H1 (cell line): ENCODE results near the gene SMAD7. TPM values are rescaled to one million over a fixed set of nuclear protein-coding genes. Genes with fewer than 3 reads are reported as not detected.

ENCODE experiments used
- CTCF ChIA-PET: fragments of 300-600 bp; sonication (Branson Sonifier 250); formaldehyde crosslinking; loops from one replicate; lab custom pipeline; 2021; ENCODE audit not compliant: partially characterized antibody; lab: Charles Lee
- POLR2A ChIA-PET: fragments of 300-600 bp; sonication (Branson Sonifier 250); formaldehyde crosslinking; loops from one replicate; lab custom pipeline; 2021; ENCODE audit warnings: inconsistent platforms; ENCODE audit not compliant: partially characterized antibody; lab: Charles Lee
- DNase-seq, 2 experiments: peaks; one replicate each; pipeline versions ENCODE4 v3.0.0 to v3.0.0-alpha.2; 2010 to 2022; ENCODE audit warnings: low spot score in 2 of 2, low read depth in 1 of 2, mixed read lengths in 1 of 2
- FAIRE-seq: peaks from 2 replicates; lab custom pipeline; 2011; peaks lifted over from hg19 to GRCh38; lab: Jason Lieb, UNC
- H2AFZ ChIP-seq: 2 replicates; pipeline ENCODE4 v1.8.1; 2012; ENCODE audit warnings: low read length, inconsistent platforms
- H2AK5ac ChIP-seq: 2 replicates; pipeline ENCODE4 v1.6.1; 2013; ENCODE audit warnings: low read depth, low read length
- H2BK120ac ChIP-seq: replicated peaks from 2 replicates; pipeline ENCODE3; 2013; ENCODE audit warnings: low read depth, low read length, inconsistent platforms
- H2BK12ac ChIP-seq: 2 replicates; pipeline ENCODE4 v1.6.1; 2013; ENCODE audit warnings: low read depth, low read length
- H2BK15ac ChIP-seq: 2 replicates; pipeline ENCODE4 v1.6.1; 2013; ENCODE audit warnings: low read length
- H2BK20ac ChIP-seq: 2 replicates; pipeline ENCODE4 v1.6.1; 2013; ENCODE audit warnings: low read length
- H2BK5ac ChIP-seq: 2 replicates; pipeline ENCODE4 v1.6.1; 2013; ENCODE audit warnings: low read depth, low read length
- H3K14ac ChIP-seq: 2 replicates; pipeline ENCODE4 v1.6.1; 2013; ENCODE audit warnings: inconsistent platforms; ENCODE audit not compliant: insufficient read length
- H3K18ac ChIP-seq: 2 replicates; pipeline ENCODE4 v1.6.1; 2013; ENCODE audit warnings: low read length; ENCODE audit errors: extremely low read depth
- H3K23ac ChIP-seq: 2 replicates; pipeline ENCODE4 v1.6.1; 2013; ENCODE audit warnings: inconsistent platforms; ENCODE audit not compliant: insufficient read length
- H3K23me2 ChIP-seq: 2 replicates; pipeline ENCODE4 v1.6.1; 2013; ENCODE audit warnings: low read depth, low read length
- H3K27ac ChIP-seq: 2 replicates; pipeline ENCODE4 v1.6.1; 2011; ENCODE audit warnings: low read depth, low read length, inconsistent platforms
- H3K27me3 ChIP-seq, 4 experiments: replicated peaks in 1 of 4; 1 replicate in 1 of 4; 2 replicates in 3 of 4; pipeline versions ENCODE4 v1.6.1 to v1.8.1; 2011 to 2013; ENCODE audit warnings: low read length in 3 of 4, mild to moderate bottlenecking in 3 of 4, inconsistent platforms in 2 of 4, mixed read lengths in 2 of 4, moderate library complexity in 1 of 4; ENCODE audit not compliant: control insufficient read depth in 3 of 4, insufficient read depth in 3 of 4; ENCODE audit errors: extremely low read depth in 1 of 4
- H3K36me3 ChIP-seq, 4 experiments: 2 replicates each; pipeline versions ENCODE4 v1.6.1 to v1.8.1; 2011 to 2013; ENCODE audit warnings: mild to moderate bottlenecking in 4 of 4, low read length in 3 of 4, moderate library complexity in 2 of 4, control low read depth in 1 of 4, inconsistent platforms in 1 of 4; ENCODE audit not compliant: insufficient read depth in 4 of 4, control insufficient read depth in 2 of 4
- H3K4ac ChIP-seq: replicated peaks from 2 replicates; pipeline ENCODE3; 2013; ENCODE audit warnings: low read length, low read depth, mixed read lengths, inconsistent platforms; ENCODE audit not compliant: insufficient read length
- H3K4me1 ChIP-seq, 4 experiments: replicated peaks in 1 of 4; 1 replicate in 1 of 4; 2 replicates in 3 of 4; pipeline versions ENCODE4 v1.6.1 to v1.8.1; 2011 to 2013; ENCODE audit warnings: low read length in 3 of 4, inconsistent platforms in 2 of 4, mixed read lengths in 1 of 4; ENCODE audit not compliant: insufficient read depth in 4 of 4, control insufficient read depth in 3 of 4
- H3K4me2 ChIP-seq, 2 experiments: 2 replicates each; pipeline versions ENCODE4 v1.6.1 to v1.8.1; 2011 to 2013; ENCODE audit warnings: low read depth in 2 of 2, low read length in 2 of 2, control low read depth in 1 of 2, inconsistent platforms in 1 of 2, mild to moderate bottlenecking in 1 of 2; ENCODE audit not compliant: insufficient read depth in 1 of 2
- H3K4me3 ChIP-seq, 4 experiments: fragments of 200-600, 300-600 bp in 1 of 4; sonication (generic), shearing (Covaris generic), sonication (Bioruptor Twin) in 1 of 4; 2 replicates each; pipeline versions ENCODE4 v1.5.1 to v1.8.1; 2011 to 2016; ENCODE audit warnings: low read length in 4 of 4, low read depth in 3 of 4, control low read depth in 2 of 4, inconsistent platforms in 2 of 4, mild to moderate bottlenecking in 2 of 4, mixed read lengths in 1 of 4, moderate library complexity in 1 of 4; ENCODE audit not compliant: insufficient read depth in 2 of 4; ENCODE audit errors: extremely low read depth in 1 of 4
- H3K56ac ChIP-seq: replicated peaks from 2 replicates; pipeline ENCODE3; 2013; ENCODE audit warnings: low read depth, mild to moderate bottlenecking, mixed read lengths, low read length, inconsistent platforms; ENCODE audit not compliant: insufficient read length
- H3K79me1 ChIP-seq: 2 replicates; pipeline ENCODE4 v1.6.1; 2013; ENCODE audit warnings: low read depth, low read length, control low read depth
- H3K79me2 ChIP-seq, 2 experiments: 2 replicates each; pipeline versions ENCODE4 v1.6.1 to v1.8.1; 2012 to 2013; ENCODE audit warnings: low read length in 2 of 2, mild to moderate bottlenecking in 2 of 2, inconsistent platforms in 1 of 2; ENCODE audit not compliant: insufficient read depth in 2 of 2, control insufficient read depth in 1 of 2
- H3K9ac ChIP-seq, 4 experiments: replicated peaks in 1 of 4; 1 replicate in 1 of 4; 2 replicates in 3 of 4; pipeline versions ENCODE4 v1.6.1 to v1.8.1; 2011 to 2013; ENCODE audit warnings: low read depth in 3 of 4, low read length in 3 of 4, control low read depth in 2 of 4, mild to moderate bottlenecking in 2 of 4, moderate library complexity in 2 of 4, inconsistent platforms in 1 of 4; ENCODE audit errors: extremely low read depth in 1 of 4
- H3K9me3 ChIP-seq, 2 experiments: 2 replicates each; pipeline versions ENCODE4 v1.6.1 to v1.8.1; 2012 to 2013; ENCODE audit warnings: mild to moderate bottlenecking in 2 of 2, moderate library complexity in 2 of 2, control low read depth in 1 of 2, inconsistent platforms in 1 of 2, low read depth in 1 of 2, low read length in 1 of 2, mixed read lengths in 1 of 2; ENCODE audit not compliant: insufficient read depth in 2 of 2
- H4K20me1 ChIP-seq, 2 experiments: replicated peaks in 1 of 2; 2 replicates each; pipeline versions ENCODE3 to v1.8.1; 2011 to 2013; ENCODE audit warnings: inconsistent platforms in 2 of 2, low read length in 2 of 2, mild to moderate bottlenecking in 1 of 2; ENCODE audit not compliant: insufficient read depth in 2 of 2, control insufficient read depth in 1 of 2
- H4K5ac ChIP-seq: 2 replicates; pipeline ENCODE4 v1.6.1; 2013; ENCODE audit warnings: low read length, low read depth, mixed read lengths, inconsistent platforms; ENCODE audit not compliant: insufficient read length
- H4K8ac ChIP-seq: 2 replicates; pipeline ENCODE4 v1.8.0; 2013; ENCODE audit warnings: mild to moderate bottlenecking, moderate library complexity, low read length, inconsistent platforms; ENCODE audit not compliant: insufficient read depth; ENCODE audit errors: extremely low read depth
- H4K91ac ChIP-seq: replicated peaks from 2 replicates; pipeline ENCODE3; 2013; ENCODE audit warnings: low read length, mixed read lengths, inconsistent platforms; ENCODE audit not compliant: insufficient read length
- CEBPB ChIP-seq: IDR thresholded peaks from 2 replicates; pipeline ENCODE4 v1.6.1; 2012; ENCODE audit warnings: low read depth, low read length
- EGR1 ChIP-seq: IDR thresholded peaks from 2 replicates; pipeline ENCODE4 v1.6.1; 2011; ENCODE audit warnings: low read depth, low read length, borderline replicate concordance
- KDM5A ChIP-seq: fragments of 200-600 bp; IDR thresholded peaks from 2 replicates; pipeline ENCODE4 v1.7.1; 2012; ENCODE audit warnings: mild to moderate bottlenecking, low read length, inconsistent platforms, mixed read lengths
- WGBS, 2 experiments: shearing (Covaris generic) in 1 of 2; methylation state at CpG; one replicate each; pipeline versions ENCODE4 v1.1.6 to v1.1.7; 2013 to 2015; ENCODE audit warnings: low lambda C conversion rate in 2 of 2, mixed read lengths in 2 of 2, inconsistent platforms in 1 of 2, low coverage in 1 of 2, missing lambda C conversion rate in 1 of 2; ENCODE audit not compliant: insufficient replicate concordance in 2 of 2, insufficient coverage in 1 of 2, insufficient read length in 1 of 2; ENCODE audit errors: extremely low coverage in 1 of 2, missing lambda C conversion rate in 1 of 2; 5-methylcytosine and 5-hydroxymethylcytosine counted together
- polyA plus RNA-seq, 7 experiments: library from polyadenylated mRNA; depleted of rRNA in 3 of 7; stranded (reverse) in 5 of 7; unstranded in 2 of 7; fragments of >200 nt in 5 of 7; fragments of 200-250 nt in 2 of 7; gene quantifications; 1 replicate in 5 of 7; 2 replicates in 1 of 7; 4 replicates in 1 of 7; pipeline versions ENCODE4 v1.2.1 to v1.2.3, GENCODE V29; 2011 to 2013; ENCODE audit warnings: missing spikeins in 2 of 7, mixed read lengths in 2 of 7
- total RNA-seq: library from RNA; stranded (reverse); fragmentation: NEBNext Ultra II Directional; extraction: Animal tissue kit (Norgen Biotek cat#: 25700); gene quantifications from 2 replicates; pipeline ENCODE4 v1.2.1, GENCODE V29; 2021

Gene SMAD7
- total and polyA plus RNA-seq, 2 of the 8 experiments (the other 6 are each of a cell fraction or from before 2014, with no cell fraction given): 6.5 to 15.5 TPM

DNA sequence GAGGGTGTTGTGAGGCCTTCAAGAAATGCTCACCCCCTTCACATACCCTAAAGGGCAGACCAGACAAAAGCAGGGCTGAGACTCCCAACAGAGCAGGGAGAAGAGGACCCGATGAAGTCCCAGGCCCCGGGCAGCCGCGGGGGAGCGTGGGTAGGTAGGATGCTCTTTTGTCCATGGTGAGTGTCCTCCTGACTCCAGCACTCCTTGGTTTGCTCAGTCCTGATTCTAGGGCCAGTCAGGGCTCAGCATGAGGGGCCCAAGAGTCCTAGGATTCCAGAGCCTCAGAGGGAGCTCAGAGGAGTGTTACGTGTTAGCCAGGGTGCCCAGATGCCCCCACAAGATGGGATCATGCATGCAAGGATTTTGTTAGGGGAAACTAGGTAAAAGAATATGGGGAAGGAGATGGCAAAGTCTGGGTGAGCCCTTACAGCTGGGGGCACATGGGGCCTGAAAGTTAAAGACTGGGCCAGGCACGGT is 64.8 kb downstream of the SMAD7 start:
- Histone ChIP-seq H3K79me2 (no peaks in the 10 kb centered on the region), H4K20me1 (no peaks in the 10 kb centered on the region), H3K9ac (no peak overlapping the region), H3K4me3 (no peak overlapping the region), H3K79me1 (no peaks in the 10 kb centered on the region), H2BK5ac (no peak overlapping the region), H2BK120ac (no peak overlapping the region), H3K23me2 (no peaks in the 10 kb centered on the region), H3K4ac (no peak overlapping the region), H3K18ac (no peak overlapping the region), H4K5ac (no peak overlapping the region), H3K27ac (no peak overlapping the region), H3K36me3 (no peaks in the 10 kb centered on the region), H2BK20ac (no peak overlapping the region), H2BK12ac (no peak overlapping the region), H3K14ac (no peak overlapping the region), H4K8ac (no peak overlapping the region), H2AK5ac (no peak overlapping the region), H3K9me3 (no peaks in the 10 kb centered on the region), H3K4me2 (no peak overlapping the region), H3K56ac (no peak overlapping the region), H4K91ac (no peak overlapping the region), H3K4me1 (peaks cover 0 to 26% (median 15%) of the 10 kb centered on the region in 4 experiments; a peak in 6 of 7 replicates), H2AFZ (no peak overlapping the region), H3K23ac (no peak overlapping the region), H3K27me3 (no peaks in the 10 kb centered on the region), H2BK15ac (no peak overlapping the region)
- FAIRE-seq: no peak
- WGBS, 2 experiments: 84% methylated on average over 7 of the region's 7 CpGs; no CpG with 5 or more reads in 1 of the 2 experiments
- POLR2A ChIA-PET: no interaction called here
- TF ChIP-seq KDM5A (no peak), EGR1 (no peak), CEBPB (no peak)
- DNase-seq: no peak
- CTCF ChIA-PET: interaction anchor here (1.0 kb wide), 1 partner anchor 11 kb away, joined by 3 read pairs; no protein-coding TSS in a partner anchor
